GM23338 (cell line): ENCODE data around the gene TIMM8B. TPM values are rescaled to one million over a fixed set of nuclear protein-coding genes. Genes with fewer than 3 reads are reported as not detected.

Source experiments
- ATAC-seq: fragments of 200-7000 bp; cut with Tn5 transposase; 3 replicates; pipeline ENCODE4 v1.9.1; 2020
- DNase-seq: peaks from one replicate; pipeline ENCODE4 v3.0.0-alpha.2; 2015; ENCODE audit warnings: low spot score
- H2AFZ ChIP-seq: fragments of 200-600 bp; sonication (generic); 2 replicates; pipeline ENCODE4 v1.8.0; 2016; ENCODE audit warnings: antibody characterized with exemption, mild to moderate bottlenecking, moderate library complexity
- H3F3A ChIP-seq: fragments of 200-600 bp; sonication (generic); replicated peaks from 2 replicates; pipeline ENCODE4 v1.8.0; 2017; ENCODE audit warnings: antibody characterized with exemption, mixed run types, low read depth
- H3K27ac ChIP-seq: fragments of 200-600 bp; sonication (generic); 2 replicates; pipeline ENCODE4 v1.6.1; 2016; ENCODE audit warnings: low read depth
- H3K27me3 ChIP-seq: fragments of 200-600 bp; sonication (generic); 2 replicates; pipeline ENCODE4 v1.8.0; 2016; ENCODE audit warnings: mild to moderate bottlenecking, mixed run types, moderate library complexity; ENCODE audit not compliant: insufficient read depth
- H3K36me3 ChIP-seq: fragments of 200-600 bp; sonication (generic); 2 replicates; pipeline ENCODE4 v1.8.0; 2016; ENCODE audit warnings: mild to moderate bottlenecking; ENCODE audit not compliant: insufficient read depth
- H3K4me1 ChIP-seq: fragments of 200-600 bp; sonication (generic); 2 replicates; pipeline ENCODE4 v1.8.0; 2016; ENCODE audit warnings: mild to moderate bottlenecking, moderate library complexity; ENCODE audit not compliant: insufficient read depth
- H3K4me2 ChIP-seq: fragments of 200-600 bp; sonication (generic); 2 replicates; pipeline ENCODE4 v1.7.1; 2017; ENCODE audit warnings: mixed run types
- H3K4me3 ChIP-seq: fragments of 200-600 bp; sonication (generic); 2 replicates; pipeline ENCODE4 v1.6.1; 2016; ENCODE audit warnings: mixed run types
- H3K79me2 ChIP-seq: fragments of 200-600 bp; sonication (generic); replicated peaks from 2 replicates; pipeline ENCODE4 v1.8.0; 2017; ENCODE audit warnings: mild to moderate bottlenecking; ENCODE audit not compliant: insufficient read depth
- H3K9me2 ChIP-seq: fragments of 200-600 bp; sonication (generic); 2 replicates; pipeline ENCODE4 v1.8.0; 2017; ENCODE audit not compliant: insufficient read depth
- H4K20me1 ChIP-seq: fragments of 200-600 bp; sonication (generic); replicated peaks from 2 replicates; pipeline ENCODE4 v1.8.0; 2017; ENCODE audit warnings: mild to moderate bottlenecking; ENCODE audit not compliant: insufficient read depth
- H3K27ac Mint-ChIP-seq: 2 replicates; pipeline ENCODE4 v1.8.0; 2020; ENCODE audit warnings: inconsistent platforms, mild to moderate bottlenecking, moderate library complexity, mixed read lengths
- H3K27me3 Mint-ChIP-seq: 3 replicates; pipeline ENCODE4 v1.8.0; 2022; ENCODE audit warnings: low read depth, mild to moderate bottlenecking, moderate library complexity, mixed read lengths, inconsistent platforms; ENCODE audit not compliant: insufficient read depth, poor library complexity
- H3K36me3 Mint-ChIP-seq: 3 replicates; pipeline ENCODE4 v1.8.0; 2021; ENCODE audit warnings: low read depth, mild to moderate bottlenecking, inconsistent platforms, moderate library complexity, mixed read lengths
- H3K4me1 Mint-ChIP-seq: 3 replicates; pipeline ENCODE4 v1.8.0; 2020; ENCODE audit warnings: mild to moderate bottlenecking, inconsistent platforms, mixed read lengths
- H3K4me3 Mint-ChIP-seq: 3 replicates; pipeline ENCODE4 v1.8.0; 2021; ENCODE audit warnings: moderate library complexity, mild to moderate bottlenecking, inconsistent platforms, mixed read lengths
- H3K9me3 Mint-ChIP-seq: 3 replicates; pipeline ENCODE4 v1.8.0; 2020; ENCODE audit warnings: moderate library complexity, mild to moderate bottlenecking, inconsistent platforms, mixed read lengths
- EZH2 ChIP-seq: fragments of 200-600 bp; sonication (generic); IDR thresholded peaks from one replicate; pipeline ENCODE4 v1.8.0; 2017; ENCODE audit warnings: antibody characterized with exemption, mild to moderate bottlenecking, low read depth; ENCODE audit not compliant: unreplicated experiment
- EZH2phosphoT487 ChIP-seq: fragments of 200-600 bp; sonication (generic); IDR thresholded peaks from one replicate; pipeline ENCODE4 v1.8.1; 2018; ENCODE audit warnings: antibody characterized with exemption; ENCODE audit not compliant: unreplicated experiment
- POLR2AphosphoS5 ChIP-seq: IDR thresholded peaks from 2 replicates; pipeline ENCODE4 v1.6.1; 2016; ENCODE audit warnings: antibody characterized with exemption, low read depth
- STAT1 ChIP-seq: IDR thresholded peaks from one replicate; pipeline ENCODE4 v1.6.1; 2016; ENCODE audit warnings: antibody characterized with exemption; ENCODE audit not compliant: unreplicated experiment
- ZNF114 ChIP-seq: fragments of 250-450 bp; sonication (Bioruptor Pico); IDR thresholded peaks from 2 replicates; pipeline ENCODE4 v1.5.0; 2020; ENCODE audit warnings: mild to moderate bottlenecking, moderate library complexity
- polyA plus RNA-seq: library from polyadenylated mRNA; unstranded; fragments of >200 nt; fragmentation: Nextera tagmentation; extraction: Ambion mirVana; gene quantifications from 2 replicates; pipeline ENCODE4 v1.2.1, GENCODE V29; 2016
- total RNA-seq: library from RNA; depleted of rRNA; stranded (reverse); fragments of >200 nt; shearing (Covaris generic); gene quantifications from 2 replicates; pipeline ENCODE4 v1.2.3, GENCODE V29; 2014
- TF ChIP-seq, protein P1 (sequence below): IDR thresholded peaks from one replicate; pipeline ENCODE4 v1.6.1; 2018; ENCODE audit warnings: antibody characterized with exemption; ENCODE audit not compliant: unreplicated experiment
- TF ChIP-seq, protein P2 (sequence below): fragments of 250-450 bp; sonication (Bioruptor Pico); IDR thresholded peaks from 2 replicates; pipeline ENCODE4 v1.5.0; 2020; ENCODE audit warnings: mild to moderate bottlenecking, moderate library complexity
- TF ChIP-seq, protein P3 (sequence below): IDR thresholded peaks from 2 replicates; pipeline ENCODE4 v1.6.1; 2016; ENCODE audit warnings: antibody characterized with exemption

Gene TIMM8B
- total and polyA plus RNA-seq, 2 experiments from 2014 or later = 52.4 to 251 TPM

DNA sequence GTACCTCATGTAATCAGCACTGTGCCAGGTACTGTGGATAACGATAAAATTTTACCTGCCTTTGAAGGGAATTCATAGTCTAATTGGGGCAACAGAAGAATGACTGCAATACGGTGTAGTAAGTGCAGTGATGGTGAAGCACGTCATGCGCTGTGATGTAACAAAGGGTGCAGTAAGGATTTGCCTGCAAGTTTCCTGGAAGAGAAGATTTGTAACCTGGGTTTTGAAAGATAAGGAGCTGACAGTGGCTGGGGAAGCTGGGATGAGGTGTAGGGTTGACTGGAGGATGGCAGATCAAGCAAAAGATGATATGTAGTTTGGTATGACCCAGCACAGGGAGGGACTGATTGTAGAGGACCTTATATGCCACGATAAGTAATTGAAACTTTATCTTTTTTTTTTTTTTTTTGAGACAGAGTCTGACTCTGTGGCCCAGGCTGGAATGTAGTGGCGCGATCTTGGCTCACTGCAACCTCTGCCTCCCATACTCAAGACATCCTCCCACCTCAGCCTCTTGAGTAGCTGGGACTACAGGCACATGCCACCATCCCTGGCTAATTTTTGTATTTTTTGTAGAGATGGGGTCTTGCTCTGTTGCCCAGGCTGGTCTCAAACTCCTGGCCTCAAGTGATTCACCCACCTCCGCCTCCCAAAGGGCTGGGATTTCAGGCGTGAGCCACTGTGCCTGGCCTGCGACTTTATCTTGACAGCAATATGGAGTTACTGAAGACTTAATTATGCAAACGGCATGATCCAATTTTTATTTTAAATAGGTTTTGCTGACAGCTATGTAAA lies 11.4 kb upstream of the TIMM8B start (continued):
- TF ChIP-seq, protein P1, sequence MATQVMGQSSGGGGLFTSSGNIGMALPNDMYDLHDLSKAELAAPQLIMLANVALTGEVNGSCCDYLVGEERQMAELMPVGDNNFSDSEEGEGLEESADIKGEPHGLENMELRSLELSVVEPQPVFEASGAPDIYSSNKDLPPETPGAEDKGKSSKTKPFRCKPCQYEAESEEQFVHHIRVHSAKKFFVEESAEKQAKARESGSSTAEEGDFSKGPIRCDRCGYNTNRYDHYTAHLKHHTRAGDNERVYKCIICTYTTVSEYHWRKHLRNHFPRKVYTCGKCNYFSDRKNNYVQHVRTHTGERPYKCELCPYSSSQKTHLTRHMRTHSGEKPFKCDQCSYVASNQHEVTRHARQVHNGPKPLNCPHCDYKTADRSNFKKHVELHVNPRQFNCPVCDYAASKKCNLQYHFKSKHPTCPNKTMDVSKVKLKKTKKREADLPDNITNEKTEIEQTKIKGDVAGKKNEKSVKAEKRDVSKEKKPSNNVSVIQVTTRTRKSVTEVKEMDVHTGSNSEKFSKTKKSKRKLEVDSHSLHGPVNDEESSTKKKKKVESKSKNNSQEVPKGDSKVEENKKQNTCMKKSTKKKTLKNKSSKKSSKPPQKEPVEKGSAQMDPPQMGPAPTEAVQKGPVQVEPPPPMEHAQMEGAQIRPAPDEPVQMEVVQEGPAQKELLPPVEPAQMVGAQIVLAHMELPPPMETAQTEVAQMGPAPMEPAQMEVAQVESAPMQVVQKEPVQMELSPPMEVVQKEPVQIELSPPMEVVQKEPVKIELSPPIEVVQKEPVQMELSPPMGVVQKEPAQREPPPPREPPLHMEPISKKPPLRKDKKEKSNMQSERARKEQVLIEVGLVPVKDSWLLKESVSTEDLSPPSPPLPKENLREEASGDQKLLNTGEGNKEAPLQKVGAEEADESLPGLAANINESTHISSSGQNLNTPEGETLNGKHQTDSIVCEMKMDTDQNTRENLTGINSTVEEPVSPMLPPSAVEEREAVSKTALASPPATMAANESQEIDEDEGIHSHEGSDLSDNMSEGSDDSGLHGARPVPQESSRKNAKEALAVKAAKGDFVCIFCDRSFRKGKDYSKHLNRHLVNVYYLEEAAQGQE = no peak
- no peak for TF ChIP-seq STAT1

DNA sequence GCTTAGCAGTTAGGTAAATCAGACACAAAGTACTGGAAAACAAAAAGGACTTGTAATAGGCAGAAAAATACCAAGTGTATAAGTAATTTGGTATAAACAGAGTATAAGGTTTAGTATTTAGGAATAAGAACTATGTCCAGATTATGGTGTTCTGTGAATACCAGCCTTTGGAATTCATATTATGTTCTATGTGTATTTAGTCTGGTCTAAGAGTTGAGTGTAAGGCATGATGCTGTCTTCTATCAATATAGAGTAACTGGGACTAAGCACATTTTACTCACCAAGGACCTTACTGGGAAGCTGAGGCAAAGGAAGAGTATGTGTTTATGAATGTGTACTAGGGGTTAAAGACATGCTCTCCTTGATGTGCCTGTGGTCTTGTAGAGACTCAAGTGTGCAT lies 9.6 kb upstream of the TIMM8B start:
- Mint-ChIP-seq H3K36me3 (peaks cover 29% of the 10 kb centered on the region), H3K27ac (no peak overlapping the region), H3K27me3 (peaks cover 2% of the 10 kb centered on the region), H3K9me3 (no peaks in the 10 kb centered on the region; the same call in 2 of the 3 replicates), H3K4me3 (no peak overlapping the region), H3K4me1 (no peaks in the 10 kb centered on the region)
- H3K4me1 ChIP-seq = no peaks in the 10 kb centered on the region
- no peaks in the 10 kb centered on the region; the same call in none of the 2 replicates for H4K20me1 ChIP-seq
- H3K9me2 ChIP-seq = no peaks in the 10 kb centered on the region
- H3K79me2 ChIP-seq = no peaks in the 10 kb centered on the region
- ATAC-seq (no peak), DNase-seq (no peak)
- no peaks in the 10 kb centered on the region for H3K27me3 ChIP-seq
- H3F3A ChIP-seq = no peaks in the 10 kb centered on the region
- H2AFZ ChIP-seq = no peak overlapping the region
- peaks cover 22% of the 10 kb centered on the region for H3K36me3 ChIP-seq
- TF ChIP-seq, protein P1 = no peak
- no peak for TF ChIP-seq EZH2
- TF ChIP-seq EZH2phosphoT487 = no peak
- TF ChIP-seq, protein P2, sequence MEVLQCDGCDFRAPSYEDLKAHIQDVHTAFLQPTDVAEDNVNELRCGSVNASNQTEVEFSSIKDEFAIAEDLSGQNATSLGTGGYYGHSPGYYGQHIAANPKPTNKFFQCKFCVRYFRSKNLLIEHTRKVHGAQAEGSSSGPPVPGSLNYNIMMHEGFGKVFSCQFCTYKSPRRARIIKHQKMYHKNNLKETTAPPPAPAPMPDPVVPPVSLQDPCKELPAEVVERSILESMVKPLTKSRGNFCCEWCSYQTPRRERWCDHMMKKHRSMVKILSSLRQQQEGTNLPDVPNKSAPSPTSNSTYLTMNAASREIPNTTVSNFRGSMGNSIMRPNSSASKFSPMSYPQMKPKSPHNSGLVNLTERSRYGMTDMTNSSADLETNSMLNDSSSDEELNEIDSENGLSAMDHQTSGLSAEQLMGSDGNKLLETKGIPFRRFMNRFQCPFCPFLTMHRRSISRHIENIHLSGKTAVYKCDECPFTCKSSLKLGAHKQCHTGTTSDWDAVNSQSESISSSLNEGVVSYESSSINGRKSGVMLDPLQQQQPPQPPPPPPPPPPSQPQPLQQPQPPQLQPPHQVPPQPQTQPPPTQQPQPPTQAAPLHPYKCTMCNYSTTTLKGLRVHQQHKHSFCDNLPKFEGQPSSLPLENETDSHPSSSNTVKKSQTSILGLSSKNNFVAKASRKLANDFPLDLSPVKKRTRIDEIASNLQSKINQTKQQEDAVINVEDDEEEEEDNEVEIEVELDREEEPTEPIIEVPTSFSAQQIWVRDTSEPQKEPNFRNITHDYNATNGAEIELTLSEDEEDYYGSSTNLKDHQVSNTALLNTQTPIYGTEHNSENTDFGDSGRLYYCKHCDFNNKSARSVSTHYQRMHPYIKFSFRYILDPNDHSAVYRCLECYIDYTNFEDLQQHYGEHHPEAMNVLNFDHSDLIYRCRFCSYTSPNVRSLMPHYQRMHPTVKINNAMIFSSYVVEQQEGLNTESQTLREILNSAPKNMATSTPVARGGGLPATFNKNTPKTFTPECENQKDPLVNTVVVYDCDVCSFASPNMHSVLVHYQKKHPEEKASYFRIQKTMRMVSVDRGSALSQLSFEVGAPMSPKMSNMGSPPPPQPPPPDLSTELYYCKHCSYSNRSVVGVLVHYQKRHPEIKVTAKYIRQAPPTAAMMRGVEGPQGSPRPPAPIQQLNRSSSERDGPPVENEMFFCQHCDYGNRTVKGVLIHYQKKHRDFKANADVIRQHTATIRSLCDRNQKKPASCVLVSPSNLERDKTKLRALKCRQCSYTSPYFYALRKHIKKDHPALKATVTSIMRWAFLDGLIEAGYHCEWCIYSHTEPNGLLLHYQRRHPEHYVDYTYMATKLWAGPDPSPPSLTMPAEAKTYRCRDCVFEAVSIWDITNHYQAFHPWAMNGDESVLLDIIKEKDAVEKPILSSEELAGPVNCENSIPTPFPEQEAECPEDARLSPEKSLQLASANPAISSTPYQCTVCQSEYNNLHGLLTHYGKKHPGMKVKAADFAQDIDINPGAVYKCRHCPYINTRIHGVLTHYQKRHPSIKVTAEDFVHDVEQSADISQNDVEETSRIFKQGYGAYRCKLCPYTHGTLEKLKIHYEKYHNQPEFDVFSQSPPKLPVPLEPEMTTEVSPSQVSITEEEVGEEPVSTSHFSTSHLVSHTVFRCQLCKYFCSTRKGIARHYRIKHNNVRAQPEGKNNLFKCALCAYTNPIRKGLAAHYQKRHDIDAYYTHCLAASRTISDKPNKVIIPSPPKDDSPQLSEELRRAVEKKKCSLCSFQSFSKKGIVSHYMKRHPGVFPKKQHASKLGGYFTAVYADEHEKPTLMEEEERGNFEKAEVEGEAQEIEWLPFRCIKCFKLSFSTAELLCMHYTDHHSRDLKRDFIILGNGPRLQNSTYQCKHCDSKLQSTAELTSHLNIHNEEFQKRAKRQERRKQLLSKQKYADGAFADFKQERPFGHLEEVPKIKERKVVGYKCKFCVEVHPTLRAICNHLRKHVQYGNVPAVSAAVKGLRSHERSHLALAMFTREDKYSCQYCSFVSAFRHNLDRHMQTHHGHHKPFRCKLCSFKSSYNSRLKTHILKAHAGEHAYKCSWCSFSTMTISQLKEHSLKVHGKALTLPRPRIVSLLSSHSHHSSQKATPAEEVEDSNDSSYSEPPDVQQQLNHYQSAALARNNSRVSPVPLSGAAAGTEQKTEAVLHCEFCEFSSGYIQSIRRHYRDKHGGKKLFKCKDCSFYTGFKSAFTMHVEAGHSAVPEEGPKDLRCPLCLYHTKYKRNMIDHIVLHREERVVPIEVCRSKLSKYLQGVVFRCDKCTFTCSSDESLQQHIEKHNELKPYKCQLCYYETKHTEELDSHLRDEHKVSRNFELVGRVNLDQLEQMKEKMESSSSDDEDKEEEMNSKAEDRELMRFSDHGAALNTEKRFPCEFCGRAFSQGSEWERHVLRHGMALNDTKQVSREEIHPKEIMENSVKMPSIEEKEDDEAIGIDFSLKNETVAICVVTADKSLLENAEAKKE (CRISPR knock-in tag) = no peak
- TF ChIP-seq POLR2AphosphoS5 = no peak
- TF ChIP-seq, protein P3, sequence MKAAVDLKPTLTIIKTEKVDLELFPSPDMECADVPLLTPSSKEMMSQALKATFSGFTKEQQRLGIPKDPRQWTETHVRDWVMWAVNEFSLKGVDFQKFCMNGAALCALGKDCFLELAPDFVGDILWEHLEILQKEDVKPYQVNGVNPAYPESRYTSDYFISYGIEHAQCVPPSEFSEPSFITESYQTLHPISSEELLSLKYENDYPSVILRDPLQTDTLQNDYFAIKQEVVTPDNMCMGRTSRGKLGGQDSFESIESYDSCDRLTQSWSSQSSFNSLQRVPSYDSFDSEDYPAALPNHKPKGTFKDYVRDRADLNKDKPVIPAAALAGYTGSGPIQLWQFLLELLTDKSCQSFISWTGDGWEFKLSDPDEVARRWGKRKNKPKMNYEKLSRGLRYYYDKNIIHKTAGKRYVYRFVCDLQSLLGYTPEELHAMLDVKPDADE = no peak
- TF ChIP-seq ZNF114 = no peak
- no peak overlapping the region for H3K27ac ChIP-seq
- no peak overlapping the region for H3K4me3 ChIP-seq
- H3K4me2 ChIP-seq = no peak overlapping the region
